WTC11 (cell line): ENCODE data around the gene BBS2. TPM values are rescaled to one million over a fixed set of nuclear protein-coding genes. Genes with fewer than 3 reads are reported as not detected.

Experiments
- ATAC-seq: fragments of 200-7000 bp; cut with Tn5 transposase; 2 replicates; pipeline ENCODE4 v1.10.0; 2021; ENCODE audit warnings: mild to moderate bottlenecking, moderate library complexity
- CTCF ChIA-PET: fragments of 300-600 bp; sonication (Branson Sonifier 250); formaldehyde crosslinking; loops from one replicate; lab custom pipeline; 2021; ENCODE audit warnings: antibody characterized with exemption; lab: Charles Lee
- POLR2A ChIA-PET: fragments of 350-600 bp; sonication (Branson Sonifier 250); formaldehyde crosslinking; loops from one replicate; lab custom pipeline; 2021; ENCODE audit warnings: antibody characterized with exemption; lab: Charles Lee
- DNase-seq: peaks from one replicate; pipeline ENCODE4 v3.0.0; 2021; ENCODE audit warnings: low spot score
- H3K27ac Mint-ChIP-seq: 2 replicates; pipeline ENCODE4 v1.8.0; 2021; ENCODE audit warnings: mixed read lengths
- H3K27me3 Mint-ChIP-seq: 2 replicates; pipeline ENCODE4 v1.8.0; 2021; ENCODE audit warnings: low read depth, mild to moderate bottlenecking, moderate library complexity, mixed read lengths
- H3K36me3 Mint-ChIP-seq: 2 replicates; pipeline ENCODE4 v1.8.0; 2021; ENCODE audit warnings: mixed read lengths
- H3K4me1 Mint-ChIP-seq: 2 replicates; pipeline ENCODE4 v1.8.0; 2022; ENCODE audit warnings: mixed read lengths
- H3K4me3 Mint-ChIP-seq: 2 replicates; pipeline ENCODE4 v1.8.0; 2021; ENCODE audit warnings: mild to moderate bottlenecking, moderate library complexity, mixed read lengths
- H3K9me3 Mint-ChIP-seq: 2 replicates; pipeline ENCODE4 v1.8.0; 2021; ENCODE audit warnings: mixed read lengths
- ETV6 ChIP-seq: sonication (generic); formaldehyde crosslinking; IDR thresholded peaks from 2 replicates; pipeline ENCODE4 v1.8.1; 2022; ENCODE audit warnings: mild to moderate bottlenecking, missing genetic modification reagents
- GABPB1 ChIP-seq: sonication (generic); formaldehyde crosslinking; IDR thresholded peaks from 2 replicates; pipeline ENCODE4 v1.8.1; 2023; ENCODE audit warnings: mild to moderate bottlenecking, missing genetic modification reagents
- KAT7 ChIP-seq: sonication (generic); formaldehyde crosslinking; IDR thresholded peaks from 2 replicates; pipeline ENCODE4 v1.8.1; 2023; ENCODE audit warnings: missing genetic modification reagents, mild to moderate bottlenecking, borderline replicate concordance
- NFATC4 ChIP-seq: fragments of 250-450 bp; sonication (Bioruptor Pico); IDR thresholded peaks from 2 replicates; pipeline ENCODE4 v1.9.0; 2021; ENCODE audit warnings: mild to moderate bottlenecking
- NR2C2 ChIP-seq: sonication (generic); formaldehyde crosslinking; IDR thresholded peaks from 2 replicates; pipeline ENCODE4 v1.8.0; 2022; ENCODE audit warnings: mild to moderate bottlenecking, missing genetic modification reagents
- OVOL2 ChIP-seq: fragments of 250-450 bp; sonication (Bioruptor Pico); IDR thresholded peaks from 2 replicates; pipeline ENCODE4 v1.9.0; 2021; ENCODE audit warnings: mild to moderate bottlenecking, borderline replicate concordance
- RORB ChIP-seq: fragments of 250-450 bp; sonication (Bioruptor Pico); IDR thresholded peaks from 2 replicates; pipeline ENCODE4 v1.9.0; 2021; ENCODE audit warnings: mild to moderate bottlenecking
- SMAD4 ChIP-seq: sonication (generic); formaldehyde crosslinking; IDR thresholded peaks from 2 replicates; pipeline ENCODE4 v1.8.0; 2022; ENCODE audit warnings: mild to moderate bottlenecking, missing genetic modification reagents
- TCF7 ChIP-seq: sonication (generic); formaldehyde crosslinking; IDR thresholded peaks from 2 replicates; pipeline ENCODE4 v1.8.0; 2022; ENCODE audit warnings: mild to moderate bottlenecking, low read depth, missing genetic modification reagents, moderate library complexity
- TEAD1 ChIP-seq: sonication (generic); formaldehyde crosslinking; IDR thresholded peaks from 2 replicates; pipeline ENCODE4 v1.8.0; 2022; ENCODE audit warnings: mild to moderate bottlenecking, missing genetic modification reagents
- TP53 ChIP-seq: sonication (generic); formaldehyde crosslinking; IDR thresholded peaks from 2 replicates; pipeline ENCODE4 v1.8.1; 2023; ENCODE audit warnings: mild to moderate bottlenecking, missing genetic modification reagents
- ZNF423 ChIP-seq: fragments of 250-450 bp; sonication (Bioruptor Pico); IDR thresholded peaks from 2 replicates; pipeline ENCODE4 v2.1.2; 2022; ENCODE audit warnings: mild to moderate bottlenecking, moderate library complexity
- ZNF671 ChIP-seq: fragments of 250-450 bp; sonication (Bioruptor Pico); IDR thresholded peaks from 2 replicates; pipeline ENCODE4 v1.8.0; 2021; ENCODE audit warnings: mild to moderate bottlenecking
- total RNA-seq: library from RNA; stranded (reverse); gene quantifications from 3 replicates; pipeline ENCODE4 v1.2.3, GENCODE V29; 2021
- TF ChIP-seq, protein P1 (sequence below): sonication (generic); formaldehyde crosslinking; IDR thresholded peaks from 2 replicates; pipeline ENCODE4 v1.8.1; 2023; ENCODE audit warnings: mild to moderate bottlenecking, missing genetic modification reagents, moderate library complexity
- TF ChIP-seq, protein P2 (sequence below): sonication (generic); formaldehyde crosslinking; IDR thresholded peaks from 2 replicates; pipeline ENCODE4 v1.8.1; 2022; ENCODE audit warnings: mild to moderate bottlenecking, moderate library complexity, missing genetic modification reagents
- TF ChIP-seq, protein P3 (sequence below): sonication (generic); formaldehyde crosslinking; IDR thresholded peaks from 2 replicates; pipeline ENCODE4 v1.8.0; 2023; ENCODE audit warnings: missing genetic modification reagents
- TF ChIP-seq, protein P4 (sequence below): sonication (generic); formaldehyde crosslinking; conservative IDR thresholded peaks from 2 replicates; pipeline ENCODE4 v1.8.1; 2023; ENCODE audit warnings: mild to moderate bottlenecking, low read depth, missing genetic modification reagents, moderate library complexity
- TF ChIP-seq, protein P5 (sequence below): sonication (generic); formaldehyde crosslinking; IDR thresholded peaks from 2 replicates; pipeline ENCODE4 v1.8.0; 2022; ENCODE audit warnings: mild to moderate bottlenecking, missing genetic modification reagents
- TF ChIP-seq, protein P6 (sequence below): fragments of 250-450 bp; sonication (Bioruptor Pico); IDR thresholded peaks from 2 replicates; pipeline ENCODE4 v1.9.0; 2021; ENCODE audit warnings: moderate library complexity, mild to moderate bottlenecking, inconsistent platforms, borderline replicate concordance
- TF ChIP-seq, protein P7 (sequence below): fragments of 250-450 bp; sonication (Bioruptor Pico); IDR thresholded peaks from 2 replicates; pipeline ENCODE4 v2.1.2; 2022; ENCODE audit warnings: mild to moderate bottlenecking, moderate library complexity
- TF ChIP-seq, protein P8 (sequence below): fragments of 250-450 bp; sonication (Bioruptor Pico); conservative IDR thresholded peaks from 2 replicates; pipeline ENCODE4 v1.9.0; 2021; ENCODE audit warnings: mild to moderate bottlenecking

The BBS2 gene
- total RNA-seq, 1 experiment from 2014 or later: 19.1 TPM

DNA sequence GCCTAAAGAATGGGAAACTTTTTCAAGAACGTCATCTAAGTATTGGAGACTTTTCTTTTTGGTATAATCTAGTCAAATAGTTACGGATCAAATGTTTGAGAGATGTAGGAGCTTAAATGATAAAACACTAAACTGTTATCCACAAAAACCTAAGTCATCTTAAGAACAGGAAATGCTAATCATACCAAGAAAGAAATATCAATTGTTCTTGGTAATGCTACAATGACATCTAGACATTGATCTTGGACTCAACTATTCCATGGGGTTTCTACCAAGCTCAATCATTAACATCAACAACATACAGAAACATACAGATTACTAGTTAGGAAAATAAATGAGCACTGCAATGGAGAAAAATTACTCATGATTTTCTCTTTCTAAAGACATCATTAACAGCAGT is 72.5 kb downstream of the BBS2 start:
- H3K4me3 Mint-ChIP-seq: no peak overlapping the region
- ATAC-seq (no peak), DNase-seq (no peak)
- H3K4me1 Mint-ChIP-seq: peaks cover 18% of the 10 kb centered on the region
- no peaks in the 10 kb centered on the region for H3K27me3 Mint-ChIP-seq
- CTCF ChIA-PET: interaction anchor here (0.6 kb wide), 1 partner anchor 47 kb away, joined by 4 read pairs; no protein-coding TSS in a partner anchor
- no peaks in the 10 kb centered on the region for H3K9me3 Mint-ChIP-seq
- peaks cover 40% of the 10 kb centered on the region for H3K36me3 Mint-ChIP-seq
- POLR2A ChIA-PET: no interaction called here
- TF ChIP-seq GABPB1 (CRISPR knock-in tag) (no peak), ZNF671 (no peak), TCF7 (CRISPR knock-in tag) (no peak), ETV6 (CRISPR knock-in tag) (no peak), KAT7 (CRISPR knock-in tag) (no peak)
- TF ChIP-seq, protein P1, sequence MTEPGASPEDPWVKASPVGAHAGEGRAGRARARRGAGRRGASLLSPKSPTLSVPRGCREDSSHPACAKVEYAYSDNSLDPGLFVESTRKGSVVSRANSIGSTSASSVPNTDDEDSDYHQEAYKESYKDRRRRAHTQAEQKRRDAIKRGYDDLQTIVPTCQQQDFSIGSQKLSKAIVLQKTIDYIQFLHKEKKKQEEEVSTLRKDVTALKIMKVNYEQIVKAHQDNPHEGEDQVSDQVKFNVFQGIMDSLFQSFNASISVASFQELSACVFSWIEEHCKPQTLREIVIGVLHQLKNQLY (CRISPR knock-in tag): no peak
- TF ChIP-seq, protein P2, sequence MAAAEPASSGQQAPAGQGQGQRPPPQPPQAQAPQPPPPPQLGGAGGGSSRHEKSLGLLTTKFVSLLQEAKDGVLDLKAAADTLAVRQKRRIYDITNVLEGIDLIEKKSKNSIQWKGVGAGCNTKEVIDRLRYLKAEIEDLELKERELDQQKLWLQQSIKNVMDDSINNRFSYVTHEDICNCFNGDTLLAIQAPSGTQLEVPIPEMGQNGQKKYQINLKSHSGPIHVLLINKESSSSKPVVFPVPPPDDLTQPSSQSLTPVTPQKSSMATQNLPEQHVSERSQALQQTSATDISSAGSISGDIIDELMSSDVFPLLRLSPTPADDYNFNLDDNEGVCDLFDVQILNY (CRISPR knock-in tag): no peak
- TF ChIP-seq, protein P3, sequence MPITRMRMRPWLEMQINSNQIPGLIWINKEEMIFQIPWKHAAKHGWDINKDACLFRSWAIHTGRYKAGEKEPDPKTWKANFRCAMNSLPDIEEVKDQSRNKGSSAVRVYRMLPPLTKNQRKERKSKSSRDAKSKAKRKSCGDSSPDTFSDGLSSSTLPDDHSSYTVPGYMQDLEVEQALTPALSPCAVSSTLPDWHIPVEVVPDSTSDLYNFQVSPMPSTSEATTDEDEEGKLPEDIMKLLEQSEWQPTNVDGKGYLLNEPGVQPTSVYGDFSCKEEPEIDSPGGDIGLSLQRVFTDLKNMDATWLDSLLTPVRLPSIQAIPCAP: no peak
- TF ChIP-seq, protein P4, sequence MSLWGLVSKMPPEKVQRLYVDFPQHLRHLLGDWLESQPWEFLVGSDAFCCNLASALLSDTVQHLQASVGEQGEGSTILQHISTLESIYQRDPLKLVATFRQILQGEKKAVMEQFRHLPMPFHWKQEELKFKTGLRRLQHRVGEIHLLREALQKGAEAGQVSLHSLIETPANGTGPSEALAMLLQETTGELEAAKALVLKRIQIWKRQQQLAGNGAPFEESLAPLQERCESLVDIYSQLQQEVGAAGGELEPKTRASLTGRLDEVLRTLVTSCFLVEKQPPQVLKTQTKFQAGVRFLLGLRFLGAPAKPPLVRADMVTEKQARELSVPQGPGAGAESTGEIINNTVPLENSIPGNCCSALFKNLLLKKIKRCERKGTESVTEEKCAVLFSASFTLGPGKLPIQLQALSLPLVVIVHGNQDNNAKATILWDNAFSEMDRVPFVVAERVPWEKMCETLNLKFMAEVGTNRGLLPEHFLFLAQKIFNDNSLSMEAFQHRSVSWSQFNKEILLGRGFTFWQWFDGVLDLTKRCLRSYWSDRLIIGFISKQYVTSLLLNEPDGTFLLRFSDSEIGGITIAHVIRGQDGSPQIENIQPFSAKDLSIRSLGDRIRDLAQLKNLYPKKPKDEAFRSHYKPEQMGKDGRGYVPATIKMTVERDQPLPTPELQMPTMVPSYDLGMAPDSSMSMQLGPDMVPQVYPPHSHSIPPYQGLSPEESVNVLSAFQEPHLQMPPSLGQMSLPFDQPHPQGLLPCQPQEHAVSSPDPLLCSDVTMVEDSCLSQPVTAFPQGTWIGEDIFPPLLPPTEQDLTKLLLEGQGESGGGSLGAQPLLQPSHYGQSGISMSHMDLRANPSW (CRISPR knock-in tag): no peak
- TF ChIP-seq, protein P5, sequence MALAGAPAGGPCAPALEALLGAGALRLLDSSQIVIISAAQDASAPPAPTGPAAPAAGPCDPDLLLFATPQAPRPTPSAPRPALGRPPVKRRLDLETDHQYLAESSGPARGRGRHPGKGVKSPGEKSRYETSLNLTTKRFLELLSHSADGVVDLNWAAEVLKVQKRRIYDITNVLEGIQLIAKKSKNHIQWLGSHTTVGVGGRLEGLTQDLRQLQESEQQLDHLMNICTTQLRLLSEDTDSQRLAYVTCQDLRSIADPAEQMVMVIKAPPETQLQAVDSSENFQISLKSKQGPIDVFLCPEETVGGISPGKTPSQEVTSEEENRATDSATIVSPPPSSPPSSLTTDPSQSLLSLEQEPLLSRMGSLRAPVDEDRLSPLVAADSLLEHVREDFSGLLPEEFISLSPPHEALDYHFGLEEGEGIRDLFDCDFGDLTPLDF: no peak
- TF ChIP-seq, protein P6, sequence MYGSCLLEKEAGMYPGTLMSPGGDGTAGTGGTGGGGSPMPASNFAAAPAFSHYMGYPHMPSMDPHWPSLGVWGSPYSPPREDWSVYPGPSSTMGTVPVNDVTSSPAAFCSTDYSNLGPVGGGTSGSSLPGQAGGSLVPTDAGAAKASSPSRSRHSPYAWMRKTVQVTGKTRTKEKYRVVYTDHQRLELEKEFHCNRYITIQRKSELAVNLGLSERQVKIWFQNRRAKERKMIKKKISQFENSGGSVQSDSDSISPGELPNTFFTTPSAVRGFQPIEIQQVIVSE (CRISPR knock-in tag): no peak
- TF ChIP-seq, protein P7, sequence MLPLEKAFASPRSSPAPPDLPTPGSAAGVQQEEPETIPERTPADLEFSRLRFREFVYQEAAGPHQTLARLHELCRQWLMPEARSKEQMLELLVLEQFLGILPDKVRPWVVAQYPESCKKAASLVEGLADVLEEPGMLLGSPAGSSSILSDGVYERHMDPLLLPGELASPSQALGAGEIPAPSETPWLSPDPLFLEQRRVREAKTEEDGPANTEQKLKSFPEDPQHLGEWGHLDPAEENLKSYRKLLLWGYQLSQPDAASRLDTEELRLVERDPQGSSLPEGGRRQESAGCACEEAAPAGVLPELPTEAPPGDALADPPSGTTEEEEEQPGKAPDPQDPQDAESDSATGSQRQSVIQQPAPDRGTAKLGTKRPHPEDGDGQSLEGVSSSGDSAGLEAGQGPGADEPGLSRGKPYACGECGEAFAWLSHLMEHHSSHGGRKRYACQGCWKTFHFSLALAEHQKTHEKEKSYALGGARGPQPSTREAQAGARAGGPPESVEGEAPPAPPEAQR: no peak
- H3K27ac Mint-ChIP-seq: no peak overlapping the region

DNA sequence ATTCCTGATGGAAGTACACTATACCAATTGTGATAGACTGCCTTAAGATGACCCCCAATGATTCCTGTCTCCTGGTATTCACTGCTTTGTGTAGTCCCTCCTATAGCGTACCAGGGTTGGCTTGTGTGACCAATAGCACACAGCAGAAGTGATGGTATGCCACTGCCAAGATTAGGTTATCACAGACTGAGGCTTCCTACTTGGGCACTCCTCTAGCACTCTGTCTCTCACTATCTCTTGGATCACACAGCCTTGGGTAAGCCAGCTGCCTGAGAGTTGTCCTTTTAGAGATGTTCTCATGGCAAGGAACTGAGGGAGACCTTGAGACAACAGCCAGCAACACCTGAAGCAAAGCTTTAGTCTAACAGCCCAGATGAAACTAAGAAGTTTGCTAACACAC is 81.8 kb downstream of the BBS2 start:
- Mint-ChIP-seq H3K36me3 (peaks cover 63% of the 10 kb centered on the region), H3K4me3 (no peak overlapping the region), H3K27ac (no peak overlapping the region), H3K27me3 (no peaks in the 10 kb centered on the region), H3K9me3 (no peaks in the 10 kb centered on the region), H3K4me1 (no peaks in the 10 kb centered on the region)
- DNase-seq: no peak
- CTCF ChIA-PET: no interaction called here
- POLR2A ChIA-PET: no interaction called here
- ATAC-seq: no peak
- TF ChIP-seq NFATC4 (CRISPR knock-in tag): no peak
- TF ChIP-seq SMAD4 (CRISPR knock-in tag): no peak
- TF ChIP-seq, protein P8, sequence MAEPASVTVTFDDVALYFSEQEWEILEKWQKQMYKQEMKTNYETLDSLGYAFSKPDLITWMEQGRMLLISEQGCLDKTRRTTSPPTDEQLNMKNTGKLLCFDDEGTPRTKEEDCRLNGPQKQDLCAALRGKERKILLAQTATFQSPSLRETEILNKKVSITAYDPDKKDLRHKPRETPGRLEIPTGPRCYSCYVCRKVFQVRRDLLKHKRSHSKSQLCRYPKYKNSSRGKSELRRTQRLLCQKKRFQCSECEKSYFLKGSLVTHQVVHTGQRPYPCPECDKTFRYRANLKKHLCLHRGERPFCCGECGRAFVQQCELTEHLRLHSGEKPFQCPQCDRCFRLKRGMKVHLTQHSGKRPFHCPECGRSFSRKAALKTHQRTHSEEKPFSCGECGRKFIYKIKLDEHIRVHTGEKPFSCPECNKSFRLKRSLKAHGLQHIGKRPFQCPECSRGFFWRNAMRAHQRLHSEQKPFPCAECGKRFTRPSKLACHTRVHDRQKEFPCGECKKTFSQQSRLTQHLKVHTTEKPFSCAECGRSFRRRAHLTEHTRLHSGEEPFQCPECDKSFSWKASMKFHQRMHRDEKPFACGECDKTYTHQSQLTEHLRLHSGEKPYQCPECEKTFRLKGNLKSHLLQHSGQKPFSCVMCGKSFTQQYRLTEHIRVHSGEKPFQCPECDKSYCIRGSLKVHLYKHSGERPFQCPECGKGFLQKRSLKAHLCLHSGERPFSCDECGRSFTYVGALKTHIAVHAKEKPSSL (CRISPR knock-in tag): no peak
- no peak for TF ChIP-seq ZNF671
- TF ChIP-seq, protein P7: no peak
- no peak for TF ChIP-seq GABPB1 (CRISPR knock-in tag)
- no peak for TF ChIP-seq ZNF423 (CRISPR knock-in tag)
- no peak for TF ChIP-seq OVOL2 (CRISPR knock-in tag)
- no peak for TF ChIP-seq TP53 (CRISPR knock-in tag)
- no peak for TF ChIP-seq NR2C2
- TF ChIP-seq, protein P3: no peak
- TF ChIP-seq RORB (CRISPR knock-in tag): no peak
- TF ChIP-seq TEAD1 (CRISPR knock-in tag): no peak
